HG02588 (cell line): ENCODE measurements around the gene SLC13A4.
A peak's percentile ranks its signal among the peaks of the same experiment; 100 is the strongest.
"Not testable (repeated sequence)": the region's sequence is repeated elsewhere in the genome, so short reads cannot be mapped to it uniquely, and the experiment has no call there.

Experiments
- ATAC-seq: cut with Tn5 transposase; IDR thresholded peaks from one replicate; pipeline ENCODE4 v1.9.1; 2021; ENCODE audit warnings: mild to moderate bottlenecking, moderate library complexity; ENCODE audit not compliant: unreplicated experiment

SLC13A4 gene

GRCh38 chr7:135704074-135704473, 23.9 kb downstream of the SLC13A4 start:
- no peak for ATAC-seq

GRCh38 chr7:135697276-135698049, 30.5 kb downstream of the SLC13A4 start:
- no peak for ATAC-seq

GRCh38 chr7:135693558-135693957, 34.4 kb downstream of the SLC13A4 start:
- ATAC-seq: no peak

GRCh38 chr7:135692606-135693005, 35.4 kb downstream of the SLC13A4 start:
- ATAC-seq: not testable (repeated sequence)

- no peak for ATAC-seq
These were observed 35.9 kb downstream of the SLC13A4 start for GRCh38 chr7:135692055-135692454.

- no peak for ATAC-seq
These were observed 37.4 kb downstream of the SLC13A4 start for GRCh38 chr7:135690566-135690965.

GRCh38 chr7:135687466-135687865, 40.5 kb downstream of the SLC13A4 start:
- no peak for ATAC-seq

- no peak for ATAC-seq
These were observed 42.5 kb downstream of the SLC13A4 start for GRCh38 chr7:135685306-135686084.

- no peak for ATAC-seq
These were observed 43.3 kb downstream of the SLC13A4 start for GRCh38 chr7:135684699-135685098.

- no peak for ATAC-seq
These were observed 43.9 kb downstream of the SLC13A4 start for GRCh38 chr7:135684136-135684535.

- no peak for ATAC-seq
These were observed 44.4 kb downstream of the SLC13A4 start for GRCh38 chr7:135683609-135684008.

GRCh38 chr7:135682191-135682590, 45.8 kb downstream of the SLC13A4 start:
- ATAC-seq: no peak

GRCh38 chr7:135681762-135682161, 46.2 kb downstream of the SLC13A4 start:
- ATAC-seq: no peak

GRCh38 chr7:135678612-135679575, 49.1 kb downstream of the SLC13A4 start:
- no peak for ATAC-seq

- no peak for ATAC-seq
These were observed 54.7 kb downstream of the SLC13A4 start for GRCh38 chr7:135673360-135673706.

GRCh38 chr7:135672560-135673359, 55.2 kb downstream of the SLC13A4 start:
- peak; percentile 71 for ATAC-seq

- ATAC-seq: no peak
These were observed 57.8 kb downstream of the SLC13A4 start for GRCh38 chr7:135670179-135670578.

GRCh38 chr7:135669774-135670173, 58.2 kb downstream of the SLC13A4 start:
- no peak for ATAC-seq

GRCh38 chr7:135668852-135669395, 59.1 kb downstream of the SLC13A4 start:
- not testable (repeated sequence) for ATAC-seq

- not testable (repeated sequence) for ATAC-seq
These were observed 60.4 kb downstream of the SLC13A4 start for GRCh38 chr7:135667626-135668025.
